Activated T-helper 9 cell treated with anti-CD3 and anti-CD28 coated beads, Interleukin-2, amount 50 U/mL, for 16 hours (primary cell): ENCODE data around the gene CAMK2G.

Source experiments
- DNase-seq: peaks from one replicate; pipeline ENCODE4 v3.0.0-alpha.2; 2020; ENCODE audit warnings: low read depth

Gene CAMK2G

DNA sequence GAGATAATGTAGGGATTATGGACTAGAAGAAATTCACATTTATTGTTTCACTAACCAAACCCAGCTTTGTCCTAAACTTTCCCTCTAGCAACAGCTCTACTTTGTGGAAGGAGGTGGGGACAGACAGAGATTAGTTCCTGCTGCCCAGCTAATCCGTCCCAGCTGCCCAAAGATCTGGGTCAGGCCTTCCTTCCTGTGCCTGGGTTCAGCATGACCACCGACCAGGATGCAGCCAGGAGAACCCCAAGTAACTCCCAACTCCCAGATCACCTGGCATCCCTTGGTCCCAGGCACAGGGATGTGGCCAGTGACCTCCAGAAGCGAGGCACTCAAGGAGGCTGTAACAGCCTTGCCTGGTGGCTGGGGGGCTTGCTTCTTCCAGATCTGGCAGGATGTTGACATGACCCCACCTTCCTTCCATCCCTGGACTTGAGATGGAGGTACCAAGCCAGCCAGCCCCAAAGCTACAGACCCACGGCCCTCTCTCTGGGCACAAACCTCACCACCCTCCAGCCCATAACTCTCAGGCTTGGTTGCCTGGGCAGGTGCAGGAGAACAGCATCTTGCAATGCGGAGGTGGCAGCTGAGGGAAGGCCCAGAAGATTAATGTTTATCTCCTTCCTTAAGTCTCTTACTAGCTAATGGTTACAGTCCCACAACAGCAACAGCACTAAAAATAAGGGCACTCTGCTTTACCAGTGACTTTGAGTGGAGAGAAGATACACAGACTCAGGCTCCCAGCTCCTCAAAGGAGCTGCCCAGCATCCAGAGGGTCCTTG, 11.1 kb downstream of the CAMK2G start:
- no peak for DNase-seq

DNA sequence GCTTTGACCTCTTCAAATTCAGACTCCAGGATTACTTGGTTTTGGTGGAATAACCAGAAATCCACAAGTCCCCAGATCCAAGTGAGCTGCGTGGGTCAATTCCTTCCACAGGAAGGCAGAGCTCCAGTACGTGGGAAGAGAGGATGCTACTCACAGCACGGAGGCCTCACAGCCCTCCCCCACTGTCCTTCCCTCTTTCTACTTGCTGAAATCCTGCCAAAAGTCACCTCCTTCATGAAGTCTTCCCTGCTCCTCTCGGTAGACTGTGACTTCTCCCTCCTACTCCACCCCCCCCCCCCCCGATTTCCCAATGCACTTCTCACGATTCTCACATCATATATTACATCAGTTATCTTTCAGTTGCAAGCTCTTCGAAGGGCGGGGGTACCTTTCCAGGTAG, 12.3 kb downstream of the CAMK2G start:
- DNase-seq = no peak

DNA sequence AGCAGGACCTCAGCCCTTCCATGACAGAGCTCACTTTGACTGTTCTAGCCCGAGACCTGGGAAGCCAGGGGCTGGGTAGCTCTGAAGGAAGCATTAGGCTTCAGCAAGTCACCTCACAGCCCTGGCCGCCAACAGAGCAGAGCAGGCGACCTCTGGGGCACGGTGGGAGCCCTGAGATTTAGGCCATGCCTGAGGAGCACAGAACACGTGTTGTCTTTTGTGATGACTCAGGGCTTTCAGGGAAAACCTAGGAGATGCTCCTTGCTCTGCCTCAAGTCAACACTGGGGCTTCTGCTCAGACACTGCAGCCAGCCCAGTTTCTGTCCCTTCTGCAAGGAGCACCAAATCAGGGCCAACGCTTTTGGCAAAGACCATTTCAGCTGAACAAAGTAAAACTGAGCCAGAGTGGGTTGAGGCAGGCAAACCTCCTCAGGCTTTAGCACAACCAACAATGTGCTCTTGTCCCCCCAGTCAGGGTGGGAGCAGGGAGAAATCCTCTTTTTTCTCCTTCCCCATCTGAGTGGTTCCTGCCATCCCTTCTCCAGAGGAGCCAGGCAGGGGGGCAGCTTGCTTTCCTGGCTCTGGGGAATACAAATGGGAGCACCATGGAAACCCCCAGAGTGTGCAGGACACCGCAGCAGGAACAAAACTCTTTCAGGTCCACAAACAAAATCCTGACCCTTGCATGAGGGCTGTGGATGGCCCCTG, 14.4 kb downstream of the CAMK2G start:
- no peak for DNase-seq

DNA sequence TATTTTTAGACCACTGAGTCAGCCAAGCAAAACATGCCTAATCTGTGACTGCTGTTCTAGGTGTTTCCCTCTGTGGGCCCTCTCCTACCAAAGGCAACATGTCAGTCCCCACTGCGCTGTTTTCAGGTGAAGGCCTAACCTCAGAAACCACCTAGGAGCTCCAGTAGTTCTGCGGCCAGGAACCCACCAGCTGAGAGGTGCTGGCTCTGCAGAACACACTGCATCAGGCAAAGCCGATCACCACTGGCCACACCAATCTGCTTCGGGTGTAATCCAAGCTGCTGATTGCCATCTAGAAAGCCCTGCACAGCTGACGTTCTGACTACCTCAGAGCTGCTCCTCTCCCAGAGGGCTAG, 14.9 kb downstream of the CAMK2G start:
- DNase-seq = no peak

DNA sequence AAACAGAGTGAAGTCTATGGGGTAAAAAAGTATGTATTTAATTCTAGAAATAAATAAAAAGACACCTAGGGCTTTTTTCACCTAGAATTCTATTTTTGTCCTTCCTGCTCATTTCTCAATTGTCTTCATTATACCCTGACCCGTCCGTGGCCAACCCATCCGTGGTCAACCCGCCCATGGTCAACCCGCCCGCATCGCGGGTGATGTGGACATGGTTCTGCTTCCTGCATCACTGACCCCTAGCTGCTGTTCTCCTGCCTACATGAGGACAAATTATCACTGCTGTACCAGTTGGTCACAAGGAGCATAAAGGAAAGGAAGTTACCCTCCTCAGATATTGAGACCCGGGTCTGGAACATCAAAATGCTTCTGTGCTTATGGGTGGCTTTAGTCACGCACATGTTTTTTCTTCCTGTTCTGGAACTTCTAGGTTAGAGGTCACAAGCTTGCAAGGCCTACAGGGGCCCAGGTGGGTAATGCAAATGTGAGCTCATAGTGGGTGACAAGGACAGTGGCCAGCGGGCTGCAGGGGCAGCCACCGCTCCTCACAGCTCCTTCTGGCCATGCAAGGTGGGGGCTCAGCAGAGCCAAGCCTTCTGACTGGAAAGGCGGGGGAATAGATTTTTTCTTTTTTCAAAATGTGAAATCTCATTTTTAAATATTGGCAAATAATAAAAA, 15.5 kb downstream of the CAMK2G start:
- no peak for DNase-seq

DNA sequence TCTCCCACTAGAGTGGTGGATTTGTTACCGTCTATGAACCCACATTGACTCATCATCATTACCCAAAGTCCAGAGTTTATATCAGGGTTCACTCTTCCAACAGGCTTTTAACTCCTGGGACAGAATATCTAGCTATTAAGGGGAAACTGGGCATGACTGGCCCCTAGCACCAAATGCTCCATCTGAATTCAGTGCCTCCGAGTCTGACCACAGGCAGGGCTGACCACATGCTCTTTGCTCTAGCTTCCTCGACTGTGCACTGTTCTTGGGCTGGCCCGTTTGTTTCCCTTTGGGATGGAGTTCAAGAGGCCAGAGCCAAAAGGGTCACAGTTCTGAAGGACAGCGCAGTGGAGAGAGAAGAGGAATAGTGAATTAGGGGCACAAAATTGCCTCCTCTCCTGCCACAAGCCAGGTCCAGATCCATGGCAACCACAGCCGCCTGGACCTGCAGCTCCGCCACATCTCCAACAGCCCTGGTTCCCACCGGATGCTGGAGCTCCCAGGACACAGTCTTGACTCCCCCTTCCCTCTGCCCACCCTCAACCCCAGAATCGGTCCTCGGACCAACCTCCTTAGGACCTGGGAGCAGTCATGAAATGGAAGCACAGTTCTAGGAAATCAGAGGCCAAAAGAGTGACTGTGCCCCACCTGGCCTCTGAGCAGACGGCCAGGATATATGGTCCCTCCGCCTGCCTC, 16.2 kb downstream of the CAMK2G start:
- no peak for DNase-seq

DNA sequence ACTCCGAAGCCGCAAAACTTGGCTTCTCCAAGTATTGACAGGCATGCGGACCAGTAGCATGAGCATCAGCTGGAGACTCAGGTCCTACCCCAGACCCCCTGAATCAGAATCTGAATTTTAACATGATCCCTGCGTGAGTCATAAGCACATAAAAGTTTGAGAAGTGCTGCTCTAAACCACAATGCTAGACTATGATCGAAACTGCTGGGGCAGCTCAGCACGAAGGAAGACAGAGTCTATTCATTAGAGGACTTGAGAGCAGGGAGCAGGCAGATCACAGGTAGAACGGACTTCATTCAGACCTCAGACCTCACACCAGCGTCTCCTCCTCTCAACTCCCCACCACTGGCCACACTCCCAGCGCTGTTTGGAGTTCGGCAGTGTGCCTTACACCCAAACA, 16.9 kb downstream of the CAMK2G start:
- DNase-seq = peak; percentile 33

DNA sequence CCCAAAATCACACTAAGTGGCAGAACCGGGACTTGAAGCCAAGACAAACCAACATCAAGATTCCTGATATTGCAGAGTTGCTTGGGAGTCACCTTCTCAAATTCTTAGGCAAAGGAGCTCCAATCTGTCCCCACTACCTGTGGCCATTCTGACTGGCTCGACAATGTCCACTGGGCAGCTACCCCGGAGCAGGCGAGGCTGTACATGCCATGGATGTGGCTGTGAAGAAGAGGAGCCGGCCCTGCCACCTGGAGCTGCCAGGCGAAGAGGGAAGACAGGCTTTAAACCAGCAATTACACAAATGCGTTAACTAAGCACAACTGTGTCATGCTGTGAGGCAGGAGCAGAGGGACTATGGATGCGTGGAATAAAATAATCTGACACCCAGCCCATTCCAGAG, 18.1 kb downstream of the CAMK2G start:
- DNase-seq = no peak

DNA sequence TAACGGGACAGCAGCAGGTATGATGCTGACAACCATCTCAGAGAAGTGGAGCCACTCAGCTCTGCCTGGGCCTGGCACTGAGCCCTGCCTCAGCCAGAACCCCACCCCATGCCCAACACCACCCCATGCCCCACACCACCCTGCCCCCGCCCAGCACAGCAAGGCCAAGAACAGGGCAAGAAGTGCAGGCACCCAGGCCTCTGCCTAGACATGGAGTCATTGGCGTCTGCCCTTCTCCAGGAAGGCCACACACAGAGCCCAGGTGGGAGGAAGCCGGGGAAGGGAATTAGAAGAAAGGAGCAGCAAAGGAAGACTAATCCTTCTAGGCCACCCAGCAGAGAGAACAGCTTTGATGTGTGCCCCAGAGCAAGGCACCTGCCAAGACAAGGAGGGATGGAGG, 18.9 kb downstream of the CAMK2G start:
- no peak for DNase-seq

DNA sequence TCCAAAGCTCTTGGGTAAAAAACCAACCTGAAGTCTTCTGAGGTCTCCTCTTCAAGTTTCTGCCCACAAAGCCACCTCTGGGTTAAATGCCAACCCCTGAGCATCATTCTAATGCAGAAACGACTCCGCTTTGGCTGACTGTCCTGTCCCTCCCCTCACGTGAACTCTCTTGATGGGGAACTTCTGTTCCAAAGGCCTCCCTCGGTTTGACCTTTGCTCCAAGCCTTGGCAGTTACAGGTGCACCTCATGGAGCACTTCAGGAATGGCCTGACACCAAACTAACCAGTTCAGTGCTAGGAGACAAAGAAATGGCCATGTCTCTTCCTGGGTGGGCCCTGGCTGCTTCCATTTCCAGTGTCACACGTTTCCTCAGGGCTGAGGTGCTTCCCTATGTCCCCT, 20.0 kb downstream of the CAMK2G start:
- DNase-seq = no peak

DNA sequence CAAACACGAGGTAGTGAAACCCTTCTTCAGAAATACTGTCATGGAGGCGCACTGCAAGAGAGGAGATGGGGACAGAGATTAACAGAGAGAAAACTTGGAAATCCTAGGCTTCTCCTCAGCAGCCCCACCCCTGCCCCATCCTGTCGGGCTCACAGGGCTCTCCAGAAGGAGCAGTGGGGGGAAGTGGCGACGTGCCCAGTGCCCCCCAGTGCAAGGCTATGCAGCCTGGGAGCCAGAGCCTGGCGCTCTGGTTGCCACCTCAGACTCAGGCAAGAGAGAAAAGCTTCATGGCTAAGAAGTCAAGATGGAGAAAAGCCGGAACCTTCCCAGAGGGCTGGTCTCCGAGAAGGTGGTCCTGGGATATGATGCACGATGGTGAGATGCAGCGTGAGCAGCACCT, 21.2 kb downstream of the CAMK2G start:
- DNase-seq = no peak

DNA sequence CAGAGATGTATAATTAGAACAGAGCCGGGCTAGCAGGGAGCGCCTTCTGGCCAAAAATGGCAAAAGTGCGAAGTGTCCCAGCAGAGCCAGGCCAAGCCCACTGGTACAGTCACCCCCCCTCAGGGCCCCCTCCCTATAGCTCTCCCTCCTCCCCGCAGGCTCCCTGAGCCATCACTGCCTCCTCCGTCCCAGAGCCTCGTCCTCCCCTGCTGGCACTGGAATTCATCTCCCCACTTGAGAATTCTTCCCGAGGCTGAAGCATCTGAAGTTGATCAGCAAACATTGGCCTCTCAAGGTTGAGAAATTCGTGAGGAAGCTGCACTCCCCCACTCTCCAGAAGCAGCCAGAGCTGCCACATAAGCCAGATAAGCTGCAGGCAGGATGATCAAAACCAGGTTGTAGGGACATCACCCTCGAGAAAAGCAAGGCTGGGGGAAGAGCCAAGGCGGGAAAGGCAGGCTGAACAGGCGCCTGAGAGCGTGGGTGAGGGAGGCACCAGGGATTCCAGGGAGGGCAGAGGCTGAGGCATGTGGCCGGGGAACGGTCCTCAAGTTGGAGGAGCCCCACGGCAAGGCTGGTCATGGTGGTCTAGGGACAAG, 23.4 kb downstream of the CAMK2G start:
- no peak for DNase-seq

DNA sequence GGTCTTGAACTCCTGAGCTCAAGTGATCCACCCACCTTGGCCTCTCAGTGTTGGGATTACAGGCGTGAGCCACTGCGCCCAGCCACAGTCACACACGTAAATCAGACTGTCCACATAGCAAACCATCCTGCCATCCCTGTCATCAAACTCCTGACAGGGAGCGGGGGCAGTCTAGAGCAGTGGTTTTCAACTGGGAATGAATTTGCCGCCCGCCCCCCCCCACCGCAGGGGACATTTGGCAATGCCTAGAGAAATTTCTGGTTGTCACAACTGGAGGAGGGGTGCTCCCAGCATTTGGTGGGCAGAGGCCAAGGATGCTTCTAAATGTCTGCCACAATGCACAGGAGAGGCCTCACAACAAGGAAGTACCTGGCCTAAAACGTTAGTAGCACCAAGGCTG, 24.1 kb downstream of the CAMK2G start:
- DNase-seq = no peak

DNA sequence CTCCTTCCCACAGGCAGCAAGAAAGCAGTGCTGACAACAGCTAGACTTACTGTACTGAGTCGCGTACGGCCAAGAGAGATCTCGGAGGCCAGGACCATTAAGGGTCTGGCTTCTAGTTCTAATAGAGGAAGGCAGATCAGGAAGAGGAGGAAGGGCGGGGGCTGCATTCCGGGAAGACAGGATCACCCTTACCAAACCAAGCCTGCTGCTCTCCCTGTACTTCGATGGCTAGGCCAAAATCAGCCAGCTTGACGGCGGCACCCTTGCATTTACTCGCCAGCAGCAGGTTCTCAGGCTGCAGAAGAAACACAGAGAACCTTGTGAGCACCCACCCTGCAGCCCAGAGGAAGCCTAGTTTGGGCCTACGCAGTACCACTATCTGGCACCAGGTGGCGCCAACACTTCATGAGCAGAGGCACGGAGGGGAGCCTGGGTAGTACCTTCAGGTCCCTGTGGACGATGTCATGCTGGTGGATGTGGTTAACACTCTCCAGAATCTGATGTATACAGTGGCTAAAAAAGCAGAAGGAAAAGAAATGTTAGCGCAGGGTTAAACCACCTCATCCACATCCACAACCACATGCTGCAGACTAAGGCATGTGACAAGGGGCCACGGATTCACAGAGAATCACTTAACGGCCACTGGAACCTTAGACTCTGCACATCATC, 25.4 kb downstream of the CAMK2G start:
- peak; percentile 85 for DNase-seq

DNA sequence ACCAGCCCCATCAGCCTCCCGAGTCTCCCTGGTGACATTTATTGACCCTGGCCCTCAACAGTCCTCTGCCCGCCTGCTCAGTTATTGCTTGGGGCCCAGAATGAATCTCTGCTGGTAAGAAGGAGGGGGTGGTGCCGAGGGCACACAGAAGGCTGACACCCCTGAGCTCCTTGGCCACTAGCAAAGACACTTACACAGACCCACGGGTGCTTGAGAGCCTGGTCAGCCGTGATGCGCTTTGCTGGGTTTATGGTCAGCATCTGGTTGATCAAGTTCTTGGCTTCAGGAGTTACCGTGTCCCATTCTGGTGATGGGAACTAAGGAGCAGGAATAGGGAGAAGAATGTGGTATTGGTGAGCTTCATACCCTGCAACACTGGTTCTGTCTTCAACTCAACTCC, 27.3 kb downstream of the CAMK2G start:
- no peak for DNase-seq

DNA sequence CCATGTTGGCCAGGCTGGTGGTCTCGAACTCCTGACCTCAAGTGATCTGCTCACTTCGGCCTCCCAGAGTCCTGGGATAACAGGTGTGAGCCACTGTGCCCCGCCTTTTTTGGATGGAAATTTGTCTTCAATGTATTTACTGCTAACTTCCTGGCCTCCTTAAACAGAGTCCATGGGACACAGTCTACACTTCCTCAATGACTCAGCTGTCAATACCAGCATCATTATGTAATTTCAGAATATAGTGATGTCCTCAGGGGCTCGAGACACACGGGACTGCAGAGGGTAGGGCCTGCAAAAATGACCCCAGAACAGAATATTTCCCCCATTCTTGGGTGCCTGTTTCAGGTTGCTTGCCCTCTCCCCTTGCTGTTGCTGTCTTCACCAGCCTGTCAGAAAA, 31.1 kb downstream of the CAMK2G start:
- no peak for DNase-seq

DNA sequence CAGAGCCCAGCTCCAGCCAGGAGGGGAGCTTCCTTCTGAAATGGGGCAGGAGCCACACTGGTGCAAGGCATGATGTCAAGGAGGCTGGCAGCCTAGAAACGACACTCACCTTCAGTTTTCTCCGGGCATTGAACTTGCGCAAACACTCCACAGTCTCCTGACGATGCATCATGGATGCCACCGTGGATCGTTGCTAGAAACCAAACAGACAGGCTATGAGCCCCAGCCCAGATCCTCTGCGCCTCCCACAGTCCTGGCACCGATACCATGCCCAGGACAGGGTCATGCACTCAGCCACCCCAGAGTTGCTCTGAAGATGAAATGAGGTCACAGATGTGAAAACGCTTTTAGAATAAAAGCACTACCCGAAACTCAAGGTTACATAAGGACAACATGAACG, 32.0 kb downstream of the CAMK2G start:
- no peak for DNase-seq

DNA sequence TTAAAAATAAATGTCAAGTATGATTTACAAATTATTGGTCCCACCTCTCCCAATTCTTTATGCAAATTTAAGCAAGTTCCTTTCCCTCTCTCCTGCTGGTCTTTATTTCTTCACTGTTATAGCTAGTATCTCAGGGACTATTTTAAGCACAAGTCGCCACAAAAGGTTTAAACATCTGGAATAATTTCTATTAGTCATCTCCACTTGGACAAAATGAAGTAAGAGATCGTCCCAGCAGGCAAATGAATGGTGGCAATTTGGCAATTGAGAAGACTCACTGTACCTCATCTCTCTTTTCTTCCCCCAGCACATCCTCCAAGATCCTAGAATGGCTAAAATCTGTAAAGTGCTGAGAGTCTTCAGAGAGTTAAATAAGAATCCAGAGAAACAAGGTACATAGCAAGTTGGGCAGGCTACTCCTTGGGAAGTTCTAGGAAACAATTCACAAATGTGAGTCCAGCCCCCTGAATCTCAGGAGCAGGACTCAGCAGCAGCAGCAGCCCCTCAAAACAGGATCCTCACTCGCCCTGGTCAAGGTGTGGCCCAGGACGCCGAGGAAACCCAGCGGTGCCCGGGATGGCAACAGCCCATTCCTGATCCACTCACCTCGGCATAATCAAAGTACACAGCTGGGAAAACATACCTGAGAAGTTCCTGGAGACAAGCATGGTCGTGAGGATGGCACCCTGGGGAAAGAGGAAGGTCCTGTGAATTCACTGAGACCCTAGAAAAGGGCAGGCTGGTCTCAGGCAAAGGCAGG, 32.6 kb downstream of the CAMK2G start:
- DNase-seq = no peak

DNA sequence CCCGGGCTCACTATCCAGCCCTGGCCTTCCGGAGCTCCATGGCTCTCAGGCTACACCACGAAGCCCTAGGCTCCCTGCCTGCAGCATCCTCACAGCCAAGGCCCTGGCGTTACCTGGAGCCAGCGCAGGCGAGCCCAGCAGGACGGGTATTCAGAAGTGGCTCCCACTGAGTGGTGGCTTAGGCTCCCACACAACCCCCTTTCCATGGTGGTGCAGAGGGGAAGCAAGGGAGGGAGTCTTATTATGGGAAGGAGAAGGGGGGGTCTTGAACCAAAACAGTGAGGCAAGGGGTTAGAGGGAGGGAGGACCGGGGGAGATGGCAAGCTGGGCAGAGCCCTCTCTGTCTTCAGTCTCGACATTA, 33.3 kb downstream of the CAMK2G start:
- DNase-seq = no peak

DNA sequence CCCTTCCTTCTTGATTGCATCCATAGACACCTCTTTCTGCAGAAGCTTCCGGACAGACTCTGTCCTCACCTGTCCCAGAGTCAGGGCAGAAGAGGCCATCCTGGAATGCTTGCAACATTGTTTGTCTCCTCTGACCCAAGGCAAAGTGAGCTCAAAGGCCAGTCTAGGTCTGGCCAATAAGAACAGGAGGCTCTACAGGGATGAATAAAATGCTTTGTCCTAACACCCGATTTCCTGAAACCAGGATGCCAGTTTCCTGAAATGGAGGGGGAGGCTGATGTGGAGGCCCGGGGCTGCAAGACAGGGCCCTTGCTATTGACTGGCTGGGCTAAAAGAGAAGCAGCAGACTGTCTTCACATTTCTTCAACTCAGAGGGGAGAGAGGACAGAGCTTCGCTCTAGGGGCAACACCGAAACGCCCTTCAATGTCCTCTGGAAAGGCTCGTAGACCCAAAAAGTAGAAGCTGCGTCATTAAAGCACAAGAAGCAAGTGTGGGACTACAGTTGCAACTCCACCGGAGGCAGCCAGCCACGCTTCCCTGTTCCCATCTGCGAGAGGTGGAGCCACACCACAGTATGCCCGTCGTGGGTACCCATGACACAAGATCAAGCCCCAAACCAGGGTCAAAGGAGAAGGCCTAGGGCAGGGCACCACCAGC, 33.8 kb downstream of the CAMK2G start:
- no peak for DNase-seq

DNA sequence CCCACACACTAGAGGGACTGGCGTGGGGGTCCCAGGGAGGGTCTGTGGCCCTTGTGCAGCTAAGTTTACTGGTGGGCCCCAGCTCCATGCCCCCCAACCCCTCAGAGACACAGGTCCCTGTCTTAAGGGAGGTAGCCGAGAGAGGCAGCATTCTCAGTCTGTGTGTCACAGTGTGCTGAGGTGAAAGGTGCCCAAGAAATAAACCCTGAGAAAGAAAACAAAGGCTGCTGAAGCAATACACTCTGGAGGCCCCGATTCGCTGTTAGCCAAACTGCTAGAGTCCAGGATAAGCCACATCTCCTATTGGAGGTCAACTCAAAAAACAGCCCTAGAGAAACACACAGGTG, 34.3 kb downstream of the CAMK2G start:
- DNase-seq = no peak
